HUES6 (cell line): ENCODE results near the gene OSBPL10.

ENCODE experiments used
- H3K27ac ChIP-seq: 2 replicates; pipeline ENCODE4 v1.7.0; 2013; ENCODE audit warnings: low read depth, mild to moderate bottlenecking, low read length, inconsistent platforms
- H3K27me3 ChIP-seq: 2 replicates; pipeline ENCODE4 v1.6.1; 2013; ENCODE audit warnings: low read length; ENCODE audit not compliant: control insufficient read depth, insufficient read depth
- H3K36me3 ChIP-seq: 2 replicates; pipeline ENCODE4 v1.6.1; 2013; ENCODE audit warnings: low read length; ENCODE audit not compliant: control insufficient read depth, insufficient read depth
- H3K4me1 ChIP-seq: 2 replicates; pipeline ENCODE4 v1.6.1; 2013; ENCODE audit warnings: low read length; ENCODE audit not compliant: control insufficient read depth, insufficient read depth
- H3K4me3 ChIP-seq: 2 replicates; pipeline ENCODE4 v1.5.1; 2013; ENCODE audit warnings: low read depth, low read length
- H3K9ac ChIP-seq: one replicate; pipeline ENCODE4 v1.6.1; 2013; ENCODE audit warnings: mild to moderate bottlenecking, low read length
- H3K9me3 ChIP-seq: 2 replicates; pipeline ENCODE4 v1.6.1; 2013; ENCODE audit warnings: low read depth, low read length; ENCODE audit not compliant: control insufficient read depth, insufficient read depth

The OSBPL10 gene

GRCh38 chr3:31973837-31974236 is 7.2 kb downstream of the OSBPL10 start:
- H3K27ac ChIP-seq, result no peak overlapping the region
- no peak overlapping the region for H3K4me3 ChIP-seq
- H3K27me3 ChIP-seq, result no peaks in the 10 kb centered on the region
- H3K9me3 ChIP-seq, result no peaks in the 10 kb centered on the region
- peaks cover 18% of the 10 kb centered on the region for H3K4me1 ChIP-seq
- H3K36me3 ChIP-seq, result no peaks in the 10 kb centered on the region; the same call in 1 of the 2 replicates
- H3K9ac ChIP-seq, result no peak overlapping the region

DNA sequence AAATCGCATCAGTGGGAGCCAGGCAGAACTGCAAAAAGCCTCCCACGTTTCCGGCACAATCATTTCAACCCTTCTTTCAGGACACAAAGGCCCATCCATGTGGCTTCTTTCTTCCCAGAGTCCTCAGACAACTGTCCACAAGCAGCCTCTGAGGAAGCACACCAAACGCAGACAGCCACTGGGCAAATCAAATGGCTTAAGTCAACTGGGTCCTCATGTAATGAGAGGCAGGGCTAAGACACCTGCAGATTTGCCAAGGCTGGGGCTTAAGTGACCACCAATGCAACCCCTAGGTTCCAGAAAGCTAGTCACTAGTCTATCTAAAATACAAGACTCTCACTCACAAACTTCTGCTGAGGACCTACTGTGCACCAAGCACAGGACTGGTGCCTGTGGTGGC is 8.0 kb downstream of the OSBPL10 start:
- H3K36me3 ChIP-seq, result no peaks in the 10 kb centered on the region; the same call in 1 of the 2 replicates
- no peak overlapping the region for H3K9ac ChIP-seq
- no peak overlapping the region for H3K4me3 ChIP-seq

DNA sequence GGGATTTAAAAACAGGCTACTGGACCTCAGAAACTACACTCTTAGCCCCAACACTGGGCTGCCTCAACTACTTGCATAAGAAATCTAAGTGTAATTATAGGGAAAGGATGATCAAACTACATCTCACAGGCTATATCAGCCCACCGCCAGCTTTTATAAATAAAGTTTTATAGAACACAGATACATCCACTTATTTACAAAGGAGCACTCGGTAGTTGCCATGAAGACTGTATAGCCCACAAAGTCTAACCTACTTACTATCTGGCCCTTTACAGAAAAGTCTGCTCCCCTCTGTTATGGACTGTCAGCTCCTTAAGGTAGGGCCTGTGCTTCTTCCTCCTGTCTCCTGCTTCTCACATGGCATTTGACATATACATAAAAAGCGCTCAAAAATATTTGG is 9.5 kb downstream of the OSBPL10 start:
- H3K9ac ChIP-seq, result no peak overlapping the region
- H3K4me1 ChIP-seq, result peaks cover 27% of the 10 kb centered on the region
- no peaks in the 10 kb centered on the region for H3K36me3 ChIP-seq
- no peaks in the 10 kb centered on the region for H3K9me3 ChIP-seq
- no peak overlapping the region for H3K4me3 ChIP-seq
- no peak overlapping the region for H3K27ac ChIP-seq
- no peaks in the 10 kb centered on the region for H3K27me3 ChIP-seq

More for the DNA sequence above, 8.0 kb downstream of the OSBPL10 start:
- H3K27me3 ChIP-seq, result no peaks in the 10 kb centered on the region
- H3K9me3 ChIP-seq, result no peaks in the 10 kb centered on the region
- peaks cover 25% of the 10 kb centered on the region for H3K4me1 ChIP-seq
- no peak overlapping the region for H3K27ac ChIP-seq

GRCh38 chr3:31968927-31969418 is 12.1 kb downstream of the OSBPL10 start:
- no peaks in the 10 kb centered on the region for H3K27me3 ChIP-seq
- H3K4me3 ChIP-seq, result no peak overlapping the region
- no peaks in the 10 kb centered on the region for H3K9me3 ChIP-seq
- no peaks in the 10 kb centered on the region for H3K36me3 ChIP-seq
- H3K4me1 ChIP-seq, result peaks cover 27% of the 10 kb centered on the region
- H3K27ac ChIP-seq, result peak overlapping the region; percentile 34
- H3K9ac ChIP-seq, result no peak overlapping the region

GRCh38 chr3:31968369-31968926 is 12.6 kb downstream of the OSBPL10 start:
- H3K27ac ChIP-seq, result peak overlapping the region; percentile 34
- no peaks in the 10 kb centered on the region for H3K36me3 ChIP-seq
- H3K9me3 ChIP-seq, result no peaks in the 10 kb centered on the region
- no peaks in the 10 kb centered on the region for H3K27me3 ChIP-seq
- peaks cover 27% of the 10 kb centered on the region for H3K4me1 ChIP-seq
- no peak overlapping the region for H3K4me3 ChIP-seq
- H3K9ac ChIP-seq, result no peak overlapping the region

GRCh38 chr3:31967592-31967991 is 13.5 kb downstream of the OSBPL10 start:
- H3K9me3 ChIP-seq, result no peaks in the 10 kb centered on the region
- H3K27ac ChIP-seq, result no peak overlapping the region
- no peaks in the 10 kb centered on the region for H3K36me3 ChIP-seq
- H3K9ac ChIP-seq, result no peak overlapping the region
- H3K4me3 ChIP-seq, result no peak overlapping the region
- peaks cover 31% of the 10 kb centered on the region for H3K4me1 ChIP-seq
- no peaks in the 10 kb centered on the region for H3K27me3 ChIP-seq

DNA sequence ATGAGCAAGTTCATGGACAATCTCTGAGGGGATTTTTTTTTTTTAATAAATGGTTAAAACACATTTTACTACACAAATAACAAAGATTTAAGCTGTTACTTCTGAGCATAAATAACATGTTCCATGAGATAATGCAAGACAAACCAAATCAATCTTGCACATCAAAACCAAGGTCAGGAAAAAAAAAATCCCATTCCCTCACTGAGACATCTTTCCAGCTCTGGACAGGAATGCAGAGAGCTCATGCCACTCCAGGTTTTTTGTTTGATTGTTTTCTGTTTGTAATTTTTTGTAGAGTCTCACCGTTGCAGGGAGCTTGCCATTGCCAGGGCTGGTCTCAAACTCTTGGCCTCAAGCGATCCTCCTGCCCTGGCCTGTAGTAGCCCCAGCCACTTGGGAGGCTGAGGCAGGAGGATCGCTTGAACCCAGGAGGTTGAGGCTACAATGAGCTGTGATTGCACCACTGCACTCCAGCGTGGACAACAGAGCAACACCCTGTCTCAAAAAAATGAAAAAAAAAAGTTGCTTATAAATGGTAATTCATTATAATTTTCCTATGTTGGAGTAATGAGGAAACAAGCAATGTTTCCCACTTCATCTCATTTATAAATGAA is 14.0 kb downstream of the OSBPL10 start:
- Histone ChIP-seq H3K36me3 (no peaks in the 10 kb centered on the region), H3K27me3 (no peaks in the 10 kb centered on the region), H3K4me3 (no peak overlapping the region), H3K27ac (no peak overlapping the region), H3K9me3 (no peaks in the 10 kb centered on the region), H3K4me1 (peaks cover 32% of the 10 kb centered on the region), H3K9ac (no peak overlapping the region)

DNA sequence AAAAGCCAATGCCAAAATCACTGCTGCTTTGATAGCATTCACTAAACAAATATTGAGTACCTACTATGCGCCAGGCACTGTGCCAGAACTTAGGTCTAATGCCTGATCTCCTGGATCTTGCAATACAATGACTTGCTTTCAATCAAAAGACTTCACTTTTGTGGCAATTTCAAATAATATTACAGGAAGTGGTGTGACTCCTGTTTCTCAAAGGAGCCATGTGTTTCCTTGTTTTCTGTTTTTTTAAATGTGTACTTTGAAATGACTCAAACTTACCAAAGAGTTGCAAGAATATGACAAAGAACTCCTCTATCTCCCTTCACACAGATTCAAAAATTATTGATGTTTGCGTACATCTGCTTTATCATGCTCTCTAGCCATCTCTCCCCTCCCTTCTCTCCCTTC is 18.3 kb downstream of the OSBPL10 start:
- Histone ChIP-seq H3K9ac (no peak overlapping the region), H3K36me3 (no peaks in the 10 kb centered on the region), H3K27me3 (no peaks in the 10 kb centered on the region), H3K4me3 (no peak overlapping the region), H3K27ac (no peak overlapping the region), H3K4me1 (peaks cover 41% of the 10 kb centered on the region), H3K9me3 (no peaks in the 10 kb centered on the region)

DNA sequence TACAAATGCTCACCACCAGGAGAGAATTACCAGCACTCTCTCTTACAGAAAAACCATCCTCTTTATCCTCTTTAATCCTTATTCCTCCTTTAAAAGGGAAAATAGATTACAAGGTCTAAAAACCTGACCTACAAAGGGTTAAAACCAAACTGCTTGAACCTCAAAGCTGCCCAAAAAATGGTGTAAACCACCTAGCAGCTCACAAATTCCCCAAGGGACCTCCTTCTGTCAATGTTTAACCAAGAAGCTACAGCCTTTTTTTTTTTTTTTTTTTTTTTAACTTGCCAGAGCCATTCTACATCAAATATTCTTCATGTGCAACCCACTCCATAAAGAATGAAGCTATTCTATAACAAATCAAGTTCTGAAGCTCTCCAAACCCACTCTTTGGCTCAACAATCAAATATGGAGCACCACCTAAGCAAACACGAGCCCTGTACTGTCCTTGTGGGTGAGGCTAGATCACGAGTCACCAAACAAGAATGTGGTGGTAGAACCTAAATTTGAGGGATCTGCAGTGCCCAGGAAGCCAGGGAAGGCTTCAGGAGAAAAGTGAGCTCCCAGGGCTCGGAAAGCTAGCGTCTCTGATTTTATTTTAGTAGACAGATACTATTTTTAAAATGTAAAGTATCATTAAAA is 20.1 kb downstream of the OSBPL10 start:
- H3K9ac ChIP-seq, result peak overlapping the region; percentile 54

GRCh38 chr3:31959951-31960792 is 20.9 kb downstream of the OSBPL10 start:
- Histone ChIP-seq H3K27me3 (no peaks in the 10 kb centered on the region), H3K9ac (peak overlapping the region; percentile 54), H3K27ac (peak overlapping the region; percentile 75), H3K36me3 (peaks cover 6% of the 10 kb centered on the region; the same call in 1 of the 2 replicates), H3K4me3 (peak overlapping the region; percentile 39), H3K9me3 (peaks cover 11% of the 10 kb centered on the region), H3K4me1 (peaks cover 42% of the 10 kb centered on the region)

More for the DNA sequence above, 20.1 kb downstream of the OSBPL10 start:
- H3K9me3 ChIP-seq, result peaks cover 4% of the 10 kb centered on the region
- H3K36me3 ChIP-seq, result no peaks in the 10 kb centered on the region
- H3K27me3 ChIP-seq, result no peaks in the 10 kb centered on the region
- peak overlapping the region; percentile 39 for H3K4me3 ChIP-seq
- H3K4me1 ChIP-seq, result peaks cover 42% of the 10 kb centered on the region
- peak overlapping the region; percentile 75 for H3K27ac ChIP-seq
